Thyroid gland (tissue), 4 donors: ENCODE results near the gene GIGYF2.

Experiments used
- CTCF ChIP-seq, 6 experiments: fragments of 200-600 bp in 3 of 6; fragments of 450-650 bp in 3 of 6; sonication (generic) in 3 of 6; IDR thresholded peaks; one replicate each; pipeline ENCODE4 v1.5.1; 2016 to 2019; ENCODE audit warnings: antibody characterized with exemption in 6 of 6, mild to moderate bottlenecking in 2 of 6, inconsistent platforms in 1 of 6, moderate library complexity in 1 of 6
- POLR2A ChIP-seq, 2 donors: fragments of 450-650 bp; IDR thresholded peaks; one replicate each; pipeline ENCODE4 v1.6.1; 2017; ENCODE audit warnings: antibody characterized with exemption in 2 of 2, mild to moderate bottlenecking in 2 of 2, moderate library complexity in 1 of 2

DNA sequence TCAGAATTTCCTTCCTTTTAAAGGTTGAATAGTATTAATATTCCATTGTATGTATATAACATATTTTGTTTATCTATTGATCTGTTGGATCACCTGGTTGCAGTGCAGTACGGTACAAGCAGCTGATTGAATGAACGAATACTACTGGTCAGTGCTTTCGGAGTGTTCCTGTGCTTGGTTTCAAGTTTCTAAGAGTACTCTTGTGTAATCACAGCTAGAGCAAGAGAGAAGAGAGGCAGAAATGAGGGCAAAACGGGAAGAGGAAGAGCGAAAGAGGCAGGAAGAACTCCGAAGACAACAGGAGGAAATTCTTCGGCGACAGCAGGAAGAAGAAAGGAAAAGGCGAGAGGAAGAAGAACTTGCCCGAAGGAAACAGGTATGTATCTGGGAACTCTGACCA is 119.5 kb downstream of the GIGYF2 start:
- TF ChIP-seq CTCF (IDR thresholded peaks at IDR 0.05) (no peak), POLR2A (IDR thresholded peaks at IDR 0.05) (no peak)
